Hepatocyte (in vitro differentiated cells): Measurements from ENCODE around the gene COQ8B. TPM values are rescaled to one million over a fixed set of nuclear protein-coding genes. Genes with fewer than 3 reads are reported as not detected.

Source experiments
- DNase-seq: peaks from one replicate; pipeline ENCODE4 v3.0.0-alpha.2; 2016; ENCODE audit warnings: low spot score
- H2AFZ ChIP-seq: fragments of 200-600 bp; sonication (generic); 2 replicates; pipeline ENCODE4 v1.6.0; 2016; ENCODE audit warnings: antibody characterized with exemption, mild to moderate bottlenecking
- H3K27ac ChIP-seq: fragments of 200-600 bp; sonication (generic); 2 replicates; pipeline ENCODE4 v1.5.1; 2016; ENCODE audit warnings: mild to moderate bottlenecking
- H3K27me3 ChIP-seq: fragments of 200-600 bp; sonication (generic); 2 replicates; pipeline ENCODE4 v1.6.1; 2016
- H3K36me3 ChIP-seq: fragments of 200-600 bp; sonication (generic); replicated peaks from 2 replicates; pipeline ENCODE4 v1.5.1; 2016; ENCODE audit warnings: low read depth; ENCODE audit not compliant: insufficient read depth
- H3K4me1 ChIP-seq: fragments of 200-600 bp; sonication (generic); 2 replicates; pipeline ENCODE4 v1.5.1; 2016; ENCODE audit warnings: mild to moderate bottlenecking, moderate library complexity; ENCODE audit not compliant: insufficient read depth
- H3K4me2 ChIP-seq: fragments of 200-600 bp; sonication (generic); 2 replicates; pipeline ENCODE4 v1.6.0; 2016
- H3K4me3 ChIP-seq: fragments of 200-600 bp; sonication (generic); 2 replicates; pipeline ENCODE4 v1.5.1; 2016; ENCODE audit warnings: mild to moderate bottlenecking
- H3K79me2 ChIP-seq: fragments of 200-600 bp; sonication (generic); 2 replicates; pipeline ENCODE4 v1.6.0; 2017; ENCODE audit warnings: mild to moderate bottlenecking
- H3K9me2 ChIP-seq: fragments of 200-600 bp; sonication (generic); replicated peaks from 2 replicates; pipeline ENCODE4 v1.6.0; 2017; ENCODE audit warnings: mild to moderate bottlenecking; ENCODE audit not compliant: insufficient read depth
- H3K9me3 ChIP-seq: fragments of 200-600 bp; sonication (generic); 2 replicates; pipeline ENCODE4 v1.5.1; 2016; ENCODE audit warnings: low read depth, mild to moderate bottlenecking
- H4K20me1 ChIP-seq: fragments of 200-600 bp; sonication (generic); 2 replicates; pipeline ENCODE4 v1.6.0; 2016; ENCODE audit warnings: mild to moderate bottlenecking; ENCODE audit not compliant: insufficient read depth, poor library complexity, severe bottlenecking
- EZH2 ChIP-seq: fragments of 200-600 bp; sonication (generic); IDR thresholded peaks from 2 replicates; pipeline ENCODE4 v1.6.1; 2016; ENCODE audit warnings: antibody characterized with exemption, mild to moderate bottlenecking, borderline replicate concordance
- EZH2phosphoT487 ChIP-seq: fragments of 200-600 bp; sonication (generic); IDR thresholded peaks from one replicate; pipeline ENCODE4 v1.6.1; 2018; ENCODE audit warnings: antibody characterized with exemption, mild to moderate bottlenecking, low read depth, moderate library complexity; ENCODE audit not compliant: unreplicated experiment, severe bottlenecking
- WGBS: methylation state at CpG from one replicate; pipeline ENCODE4 v1.1.6; 2016; ENCODE audit warnings: low lambda C conversion rate; ENCODE audit errors: missing lambda C conversion rate; 5-methylcytosine and 5-hydroxymethylcytosine counted together
- polyA plus RNA-seq: library from polyadenylated mRNA; unstranded; fragments of >200 nt; fragmentation: Nextera tagmentation; extraction: Ambion mirVana; gene quantifications from 2 replicates; pipeline ENCODE4 v1.2.1, GENCODE V29; 2016
- total RNA-seq: library from RNA; depleted of rRNA; stranded (reverse); fragments of >200 nt; gene quantifications from 2 replicates; pipeline ENCODE4 v1.2.3, GENCODE V29; 2014
- TF ChIP-seq, protein P1 (sequence below): fragments of 200-600 bp; sonication (generic); IDR thresholded peaks from 2 replicates; pipeline ENCODE4 v1.5.1; 2016; ENCODE audit warnings: antibody characterized with exemption, mild to moderate bottlenecking; ENCODE audit not compliant: poor library complexity

The COQ8B gene
- total and polyA plus RNA-seq, 2 experiments from 2014 or later = 40.2 to 49.2 TPM

DNA sequence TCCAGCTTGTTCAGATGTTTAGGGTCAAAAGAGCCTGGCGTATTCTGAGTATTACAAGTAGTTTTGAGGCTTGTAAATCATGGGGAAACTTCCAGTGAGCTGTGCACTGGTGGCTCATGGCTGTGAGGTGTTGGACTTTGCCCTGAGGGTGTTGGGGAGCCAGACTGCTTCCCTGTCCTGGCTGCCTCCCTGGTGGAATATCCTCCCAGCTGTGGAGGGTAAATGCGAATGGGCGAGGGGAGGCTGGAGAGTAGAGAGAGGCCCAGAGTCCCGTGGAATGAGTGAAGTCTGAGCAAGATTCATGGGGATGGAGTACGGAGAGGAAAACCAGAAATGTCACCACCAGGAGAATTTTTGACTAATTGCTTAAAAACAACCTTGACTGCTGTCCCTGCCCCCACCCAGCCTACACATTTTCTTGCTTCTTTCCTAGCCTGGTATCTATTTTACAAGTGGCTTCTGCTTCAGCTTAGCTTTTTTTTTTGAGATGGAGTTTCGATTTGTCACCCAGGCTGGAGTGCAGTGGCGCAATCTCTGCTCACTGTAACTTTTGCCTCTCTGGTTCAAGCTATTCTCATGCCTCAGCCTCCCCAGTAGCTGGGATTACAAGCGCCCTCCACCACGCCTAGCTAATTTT, 38.0 kb upstream of the COQ8B start:
- DNase-seq = peak; percentile 73
- TF ChIP-seq, protein P1, sequence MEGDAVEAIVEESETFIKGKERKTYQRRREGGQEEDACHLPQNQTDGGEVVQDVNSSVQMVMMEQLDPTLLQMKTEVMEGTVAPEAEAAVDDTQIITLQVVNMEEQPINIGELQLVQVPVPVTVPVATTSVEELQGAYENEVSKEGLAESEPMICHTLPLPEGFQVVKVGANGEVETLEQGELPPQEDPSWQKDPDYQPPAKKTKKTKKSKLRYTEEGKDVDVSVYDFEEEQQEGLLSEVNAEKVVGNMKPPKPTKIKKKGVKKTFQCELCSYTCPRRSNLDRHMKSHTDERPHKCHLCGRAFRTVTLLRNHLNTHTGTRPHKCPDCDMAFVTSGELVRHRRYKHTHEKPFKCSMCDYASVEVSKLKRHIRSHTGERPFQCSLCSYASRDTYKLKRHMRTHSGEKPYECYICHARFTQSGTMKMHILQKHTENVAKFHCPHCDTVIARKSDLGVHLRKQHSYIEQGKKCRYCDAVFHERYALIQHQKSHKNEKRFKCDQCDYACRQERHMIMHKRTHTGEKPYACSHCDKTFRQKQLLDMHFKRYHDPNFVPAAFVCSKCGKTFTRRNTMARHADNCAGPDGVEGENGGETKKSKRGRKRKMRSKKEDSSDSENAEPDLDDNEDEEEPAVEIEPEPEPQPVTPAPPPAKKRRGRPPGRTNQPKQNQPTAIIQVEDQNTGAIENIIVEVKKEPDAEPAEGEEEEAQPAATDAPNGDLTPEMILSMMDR = no peak
- TF ChIP-seq EZH2phosphoT487 (no peak), EZH2 (no peak)
- peak overlapping the region; percentile 75 for H3K4me2 ChIP-seq
- H3K27me3 ChIP-seq = no peaks in the 10 kb centered on the region
- H3K79me2 ChIP-seq = peaks cover 72% of the 10 kb centered on the region
- peaks cover 3% of the 10 kb centered on the region for H4K20me1 ChIP-seq
- H3K4me1 ChIP-seq = peaks cover 33% of the 10 kb centered on the region
- H3K36me3 ChIP-seq = no peaks in the 10 kb centered on the region
- H3K9me3 ChIP-seq = no peaks in the 10 kb centered on the region
- WGBS = 68% methylated on average over 9 of the region's 9 CpGs
- H2AFZ ChIP-seq = no peak overlapping the region
- peak overlapping the region; percentile 96 for H3K27ac ChIP-seq
- H3K9me2 ChIP-seq = no peaks in the 10 kb centered on the region
- H3K4me3 ChIP-seq = no peak overlapping the region

DNA sequence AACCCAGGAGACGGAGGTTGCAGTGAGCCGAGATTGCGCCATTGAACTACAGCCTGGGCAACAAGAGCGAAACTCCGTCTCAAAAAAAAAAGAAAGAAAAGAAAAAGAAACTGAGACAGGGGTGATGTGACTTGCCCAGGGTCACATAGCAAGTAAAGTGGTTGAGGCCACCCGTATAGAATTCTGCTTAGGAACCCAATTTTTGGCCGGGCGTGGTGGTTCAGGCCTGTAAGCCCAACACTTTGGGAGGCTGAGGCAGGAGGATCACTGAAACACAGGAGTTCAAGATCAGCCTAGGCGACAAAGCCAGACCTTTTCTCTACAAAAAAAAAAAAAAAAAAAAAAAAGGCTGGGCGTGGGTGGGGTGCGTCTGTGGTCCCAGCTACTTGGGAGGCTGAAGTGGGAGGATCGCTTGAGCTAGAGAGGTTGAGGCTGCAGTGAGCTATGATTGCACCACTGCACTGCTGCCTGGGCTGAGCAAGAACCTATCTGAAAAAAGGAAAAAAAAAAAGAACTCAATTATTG, 35.6 kb upstream of the COQ8B start:
- Histone ChIP-seq H3K9me2 (no peaks in the 10 kb centered on the region), H3K9me3 (no peaks in the 10 kb centered on the region), H3K36me3 (no peaks in the 10 kb centered on the region), H3K4me3 (peak overlapping the region; percentile 29), H3K79me2 (peaks cover 64% of the 10 kb centered on the region), H3K27ac (peak overlapping the region; percentile 72), H4K20me1 (peaks cover 3% of the 10 kb centered on the region), H3K4me1 (peaks cover 40% of the 10 kb centered on the region), H3K4me2 (peak overlapping the region; percentile 78), H3K27me3 (no peaks in the 10 kb centered on the region), H2AFZ (no peak overlapping the region)
- DNase-seq = no peak
- WGBS = 83% methylated on average over 12 of the region's 12 CpGs
- no peak for TF ChIP-seq EZH2phosphoT487
- TF ChIP-seq, protein P1 = no peak

DNA sequence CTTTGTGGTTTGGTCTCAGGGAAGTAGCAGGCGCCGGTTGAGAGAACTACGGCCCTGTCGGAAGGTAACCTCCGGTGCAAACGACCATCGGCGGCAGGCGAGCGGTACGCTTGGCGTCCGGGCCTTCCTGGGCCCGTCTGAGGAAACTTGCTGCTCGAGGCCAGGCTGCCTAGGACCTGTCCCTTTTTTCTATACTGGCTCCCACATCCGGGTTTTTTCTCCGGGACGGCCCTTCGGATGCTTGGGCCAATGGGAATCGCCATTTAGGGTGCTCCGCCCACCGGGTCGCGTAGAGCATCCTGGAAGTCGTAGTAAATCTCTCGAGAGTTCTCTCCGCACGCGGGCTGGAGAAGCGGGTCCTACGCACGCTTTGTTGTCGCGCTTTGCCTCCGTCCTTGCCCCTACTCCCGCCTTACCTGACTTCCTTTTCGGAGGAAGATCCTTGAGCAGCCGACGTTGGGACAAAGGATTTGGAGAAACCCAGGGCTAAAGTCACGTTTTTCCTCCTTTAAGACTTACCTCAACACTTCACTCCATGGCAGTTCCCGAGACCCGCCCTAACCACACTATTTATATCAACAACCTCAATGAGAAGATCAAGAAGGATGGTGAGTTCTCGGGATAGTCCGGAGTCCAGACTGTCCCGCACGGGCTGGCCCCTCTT, 34.3 kb upstream of the COQ8B start, which contains the start of gene SNRPA:
Gene SNRPA, plus strand, starts transcription at position 330 of the 664 bp plus-strand sequence. Its CDS starts 206 bp downstream, at position 536.
- Histone ChIP-seq H2AFZ (peak within 1 kb of the TSS; percentile 10), H3K27ac (peak within 1 kb of the TSS; percentile 95), H3K9me2 (no peaks in the 10 kb centered on the region), H3K9me3 (no peaks in the 10 kb centered on the region), H4K20me1 (no peaks in the 10 kb centered on the region), H3K36me3 (no peaks in the 10 kb centered on the region), H3K4me2 (peak within 1 kb of the TSS; percentile 81), H3K4me3 (peak within 1 kb of the TSS; percentile 29), H3K79me2 (peaks cover 51% of the 10 kb centered on the region), H3K4me1 (peaks cover 40% of the 10 kb centered on the region), H3K27me3 (no peaks in the 10 kb centered on the region)
- DNase-seq = peak; percentile 99
- WGBS = under 1% methylated on average over 43 of the region's 46 CpGs
- TF ChIP-seq EZH2 = no peak
- no peak for TF ChIP-seq EZH2phosphoT487
- TF ChIP-seq, protein P1 = no peak
